K562 (cell line): ENCODE data around the gene TSSK2. TPM values are rescaled to one million over a fixed set of nuclear protein-coding genes. Genes with fewer than 3 reads are reported as not detected.

Source experiments
- ARID2 ChIP-seq: fragments of 450-650 bp; IDR thresholded peaks from 2 replicates; pipeline ENCODE4 v1.6.1; 2017; ENCODE audit warnings: antibody characterized with exemption, mild to moderate bottlenecking
- CAMTA2 ChIP-seq: fragments of 250-450 bp; sonication (Bioruptor Pico); conservative IDR thresholded peaks from 2 replicates; pipeline ENCODE4 v1.5.1; 2022
- CREB3 ChIP-seq: fragments of 450-650 bp; conservative IDR thresholded peaks from 2 replicates; pipeline ENCODE4 v1.6.1; 2016; ENCODE audit warnings: missing genetic modification characterization, low read depth, mild to moderate bottlenecking, missing compliant biosample characterization, moderate library complexity
- CTCF ChIP-seq, 3 experiments: IDR thresholded peaks in 2 of 3; conservative IDR thresholded peaks in 1 of 3; 2 replicates each; pipeline ENCODE4 v1.5.1; 2011 to 2012; ENCODE audit warnings: low read length in 3 of 3, mild to moderate bottlenecking in 3 of 3, control low read depth in 2 of 3, improper control_type of control experiment in 1 of 3, inconsistent platforms in 1 of 3, low read depth in 1 of 3, mixed read lengths in 1 of 3, moderate library complexity in 1 of 3; ENCODE audit not compliant: insufficient read depth in 2 of 3
- GABPB2 ChIP-seq: fragments of 250-450 bp; sonication (Bioruptor Pico); conservative IDR thresholded peaks from 2 replicates; pipeline ENCODE4 v1.5.1; 2021; ENCODE audit warnings: mild to moderate bottlenecking
- GATA2 ChIP-seq: sonication (generic); formaldehyde crosslinking; IDR thresholded peaks from 2 replicates; pipeline ENCODE4 v1.4.0; 2020; ENCODE audit warnings: mild to moderate bottlenecking, missing genetic modification reagents
- JUN ChIP-seq, 2 experiments: sonication (generic) in 1 of 2; formaldehyde crosslinking in 1 of 2; IDR thresholded peaks; 2 replicates each; pipeline versions ENCODE4 v1.6.1 to v1.8.0; 2012 to 2022; ENCODE audit warnings: borderline replicate concordance in 2 of 2, mild to moderate bottlenecking in 2 of 2, improper control_type of control experiment in 1 of 2, low read depth in 1 of 2, low read length in 1 of 2, missing genetic modification reagents in 1 of 2
- MAFG ChIP-seq: fragments of 450-650 bp; conservative IDR thresholded peaks from 2 replicates; pipeline ENCODE4 v1.6.1; 2016; ENCODE audit warnings: missing genetic modification characterization, missing compliant biosample characterization
- MIER1 ChIP-seq: fragments of 450-650 bp; IDR thresholded peaks from 2 replicates; pipeline ENCODE4 v1.6.1; 2016; ENCODE audit warnings: antibody characterized with exemption, mild to moderate bottlenecking, low read depth
- MTA1 ChIP-seq: fragments of 450-650 bp; IDR thresholded peaks from 2 replicates; pipeline ENCODE4 v1.6.1; 2017; ENCODE audit warnings: borderline replicate concordance
- POLR2AphosphoS2 ChIP-seq: IDR thresholded peaks from 2 replicates; pipeline ENCODE4 v1.6.1; 2012; ENCODE audit warnings: low read length, improper control_type of control experiment
- RNF219 ChIP-seq: fragments of 250-450 bp; sonication (Bioruptor Pico); IDR thresholded peaks from 2 replicates; pipeline ENCODE4 v1.5.0; 2022; ENCODE audit warnings: mild to moderate bottlenecking
- SIRT6 ChIP-seq: IDR thresholded peaks from one replicate; pipeline ENCODE4 v1.6.1; 2012; ENCODE audit warnings: low read depth, mild to moderate bottlenecking, control low read depth, inconsistent platforms, low read length, moderate library complexity
- SMC3 ChIP-seq: conservative IDR thresholded peaks from 2 replicates; pipeline ENCODE4 v1.6.1; 2011; ENCODE audit warnings: low read depth, low read length, improper control_type of control experiment; ENCODE audit not compliant: insufficient read depth
- SRF ChIP-seq, 2 experiments: fragments of 250-450, 450-650 bp in 1 of 2; sonication (Bioruptor Pico) in 1 of 2; sonication (generic) in 1 of 2; formaldehyde crosslinking; IDR thresholded peaks; 2 replicates each; pipeline versions ENCODE4 v1.5.0 to v1.5.1; 2020 to 2022; ENCODE audit warnings: mild to moderate bottlenecking in 1 of 2, missing genetic modification reagents in 1 of 2
- SRSF1 ChIP-seq: fragments of 200-400 bp; formaldehyde crosslinking; IDR thresholded peaks from 2 replicates; pipeline ENCODE4 v1.6.1; 2017; ENCODE audit warnings: mild to moderate bottlenecking, low read depth, low read length, moderate library complexity
- TEAD1 ChIP-seq, 2 experiments: fragments of 450-650 bp in 1 of 2; sonication (generic) in 1 of 2; formaldehyde crosslinking; IDR thresholded peaks; 2 replicates each; pipeline versions ENCODE4 v1.4.0 to v1.8.0; 2020 to 2022; ENCODE audit warnings: mild to moderate bottlenecking in 2 of 2, missing genetic modification reagents in 1 of 2
- YY1 ChIP-seq, 3 experiments: IDR thresholded peaks; 2 replicates each; pipeline ENCODE4 v1.6.1; 2011; ENCODE audit warnings: low read length in 2 of 3, mild to moderate bottlenecking in 2 of 3, moderate library complexity in 2 of 3, borderline replicate concordance in 1 of 3, control low read depth in 1 of 3, low read depth in 1 of 3; ENCODE audit not compliant: insufficient read depth in 3 of 3, insufficient replicate concordance in 2 of 3, control insufficient read depth in 1 of 3, insufficient read length in 1 of 3; ENCODE audit errors: extremely low read depth in 1 of 3
- ZBTB7A ChIP-seq: IDR thresholded peaks from 2 replicates; pipeline ENCODE4 v1.6.1; 2011; ENCODE audit warnings: low read depth, mild to moderate bottlenecking, low read length, moderate library complexity, borderline replicate concordance; ENCODE audit not compliant: control insufficient read depth
- ZNF23 ChIP-seq: fragments of 250-450 bp; sonication (Bioruptor Pico); IDR thresholded peaks from 2 replicates; pipeline ENCODE4 v1.4.0; 2020; ENCODE audit warnings: mild to moderate bottlenecking
- polyA plus RNA-seq, 8 experiments: library from polyadenylated mRNA; depleted of rRNA in 4 of 8; stranded (reverse) in 5 of 8; unstranded in 3 of 8; fragments of >200 nt; fragmentation: Nextera tagmentation in 2 of 8; fragmentation: Illumina TruSeq in 1 of 8; extraction: Ambion mirVana in 2 of 8; extraction: Trizol in 1 of 8; gene quantifications; 2 replicates each; pipeline versions ENCODE4 v1.2.1 to v1.2.3, GENCODE V29; 2011 to 2014; ENCODE audit warnings: inconsistent platforms in 1 of 8, missing spikeins in 1 of 8
- total RNA-seq, 7 experiments: library from RNA; depleted of rRNA in 6 of 7; stranded (reverse); fragments of >200 nt in 6 of 7; fragmentation: Illumina TruSeq in 2 of 7; extraction: Trizol in 2 of 7; gene quantifications; 2 replicates each; pipeline versions ENCODE4 v1.2.1 to v1.2.3, GENCODE V29; 2011 to 2021; ENCODE audit warnings: low replicate concordance in 1 of 7

Gene TSSK2
- total and polyA plus RNA-seq, 9 of the 15 experiments (the other 6 are each of a cell fraction or from before 2014, with no cell fraction given), result 0.04 TPM; not detected in 8

GRCh38 chr22:19120829-19121630, 10.1 kb upstream of the TSSK2 start (continued):
- TF ChIP-seq CTCF (IDR thresholded peaks at IDR 0.05 in 2 of 3, conservative IDR thresholded peaks at IDR 0.05 in 1 of 3; ENCODE audit: insufficient read depth in 2 of 3, low read depth in 1 of 3, low read length in 3 of 3), result peak in 2 of 3 experiments; percentile 28 to 43; a peak in 3 of 6 replicates
- no peak for TF ChIP-seq SIRT6
- TF ChIP-seq SRSF1, result no peak
- TF ChIP-seq YY1 (IDR thresholded peaks at IDR 0.05; ENCODE audit: borderline replicate concordance in 1 of 3, control insufficient read depth in 1 of 3, extremely low read depth in 1 of 3, insufficient read depth in 3 of 3, insufficient read length in 1 of 3, insufficient replicate concordance in 2 of 3, low read depth in 1 of 3, low read length in 2 of 3), result peak in 2 of 3 experiments; percentile 10 to 28
- TF ChIP-seq SRF (CRISPR knock-in tag; IDR thresholded peaks at IDR 0.05), result peak in 1 of 2 experiments; percentile 10; a peak in 1 of 4 replicates
- no peak; the same call in 1 of the 2 replicates for TF ChIP-seq GABPB2
- TF ChIP-seq MIER1, result no peak
- peak; percentile 11; the same call in 1 of the 2 replicates for TF ChIP-seq CAMTA2 (CRISPR knock-in tag)
- 0 out of 4 replicates have a peak, but pooled peaks of 1 of the 2 experiments have one; percentile 14 for TF ChIP-seq TEAD1 (CRISPR knock-in tag; IDR thresholded peaks at IDR 0.05)
- TF ChIP-seq CREB3 (tag), result no peak
- TF ChIP-seq ZNF23, result no peak
- TF ChIP-seq ZBTB7A, result 0 out of 2 replicates have a peak, but pooled peaks have one; percentile 45
- 0 out of 2 replicates have a peak, but pooled peaks have one; percentile 27 for TF ChIP-seq ARID2
- TF ChIP-seq RNF219 (CRISPR knock-in tag), result no peak
- TF ChIP-seq JUN (IDR thresholded peaks at IDR 0.05; ENCODE audit: borderline replicate concordance, low read depth, low read length), result peak; percentile 51; the same call in 1 of the 2 replicates
- TF ChIP-seq JUN (CRISPR knock-in tag; IDR thresholded peaks at IDR 0.05; ENCODE audit: borderline replicate concordance), result no peak
- TF ChIP-seq GATA2 (CRISPR knock-in tag), result no peak
- no peak for TF ChIP-seq SMC3
- no peak for TF ChIP-seq POLR2AphosphoS2
- no peak for TF ChIP-seq MTA1
- TF ChIP-seq MAFG (tag), result no peak; the same call in 1 of the 2 replicates
